SHP77 (cell line): ENCODE data around the gene DNAH9.

Experiments
- DNase-seq, 2 experiments: peaks; one replicate each; lab custom pipeline; 2025; lab: John Stamatoyannopoulos, UW

The DNAH9 gene, protein sequence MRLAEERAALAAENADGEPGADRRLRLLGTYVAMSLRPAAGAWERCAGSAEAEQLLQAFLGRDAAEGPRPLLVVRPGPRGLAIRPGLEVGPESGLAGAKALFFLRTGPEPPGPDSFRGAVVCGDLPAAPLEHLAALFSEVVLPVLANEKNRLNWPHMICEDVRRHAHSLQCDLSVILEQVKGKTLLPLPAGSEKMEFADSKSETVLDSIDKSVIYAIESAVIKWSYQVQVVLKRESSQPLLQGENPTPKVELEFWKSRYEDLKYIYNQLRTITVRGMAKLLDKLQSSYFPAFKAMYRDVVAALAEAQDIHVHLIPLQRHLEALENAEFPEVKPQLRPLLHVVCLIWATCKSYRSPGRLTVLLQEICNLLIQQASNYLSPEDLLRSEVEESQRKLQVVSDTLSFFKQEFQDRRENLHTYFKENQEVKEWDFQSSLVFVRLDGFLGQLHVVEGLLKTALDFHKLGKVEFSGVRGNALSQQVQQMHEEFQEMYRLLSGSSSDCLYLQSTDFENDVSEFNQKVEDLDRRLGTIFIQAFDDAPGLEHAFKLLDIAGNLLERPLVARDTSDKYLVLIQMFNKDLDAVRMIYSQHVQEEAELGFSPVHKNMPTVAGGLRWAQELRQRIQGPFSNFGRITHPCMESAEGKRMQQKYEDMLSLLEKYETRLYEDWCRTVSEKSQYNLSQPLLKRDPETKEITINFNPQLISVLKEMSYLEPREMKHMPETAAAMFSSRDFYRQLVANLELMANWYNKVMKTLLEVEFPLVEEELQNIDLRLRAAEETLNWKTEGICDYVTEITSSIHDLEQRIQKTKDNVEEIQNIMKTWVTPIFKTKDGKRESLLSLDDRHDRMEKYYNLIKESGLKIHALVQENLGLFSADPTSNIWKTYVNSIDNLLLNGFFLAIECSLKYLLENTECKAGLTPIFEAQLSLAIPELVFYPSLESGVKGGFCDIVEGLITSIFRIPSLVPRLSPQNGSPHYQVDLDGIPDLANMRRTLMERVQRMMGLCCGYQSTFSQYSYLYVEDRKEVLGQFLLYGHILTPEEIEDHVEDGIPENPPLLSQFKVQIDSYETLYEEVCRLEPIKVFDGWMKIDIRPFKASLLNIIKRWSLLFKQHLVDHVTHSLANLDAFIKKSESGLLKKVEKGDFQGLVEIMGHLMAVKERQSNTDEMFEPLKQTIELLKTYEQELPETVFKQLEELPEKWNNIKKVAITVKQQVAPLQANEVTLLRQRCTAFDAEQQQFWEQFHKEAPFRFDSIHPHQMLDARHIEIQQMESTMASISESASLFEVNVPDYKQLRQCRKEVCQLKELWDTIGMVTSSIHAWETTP (N-terminal part only)

DNA sequence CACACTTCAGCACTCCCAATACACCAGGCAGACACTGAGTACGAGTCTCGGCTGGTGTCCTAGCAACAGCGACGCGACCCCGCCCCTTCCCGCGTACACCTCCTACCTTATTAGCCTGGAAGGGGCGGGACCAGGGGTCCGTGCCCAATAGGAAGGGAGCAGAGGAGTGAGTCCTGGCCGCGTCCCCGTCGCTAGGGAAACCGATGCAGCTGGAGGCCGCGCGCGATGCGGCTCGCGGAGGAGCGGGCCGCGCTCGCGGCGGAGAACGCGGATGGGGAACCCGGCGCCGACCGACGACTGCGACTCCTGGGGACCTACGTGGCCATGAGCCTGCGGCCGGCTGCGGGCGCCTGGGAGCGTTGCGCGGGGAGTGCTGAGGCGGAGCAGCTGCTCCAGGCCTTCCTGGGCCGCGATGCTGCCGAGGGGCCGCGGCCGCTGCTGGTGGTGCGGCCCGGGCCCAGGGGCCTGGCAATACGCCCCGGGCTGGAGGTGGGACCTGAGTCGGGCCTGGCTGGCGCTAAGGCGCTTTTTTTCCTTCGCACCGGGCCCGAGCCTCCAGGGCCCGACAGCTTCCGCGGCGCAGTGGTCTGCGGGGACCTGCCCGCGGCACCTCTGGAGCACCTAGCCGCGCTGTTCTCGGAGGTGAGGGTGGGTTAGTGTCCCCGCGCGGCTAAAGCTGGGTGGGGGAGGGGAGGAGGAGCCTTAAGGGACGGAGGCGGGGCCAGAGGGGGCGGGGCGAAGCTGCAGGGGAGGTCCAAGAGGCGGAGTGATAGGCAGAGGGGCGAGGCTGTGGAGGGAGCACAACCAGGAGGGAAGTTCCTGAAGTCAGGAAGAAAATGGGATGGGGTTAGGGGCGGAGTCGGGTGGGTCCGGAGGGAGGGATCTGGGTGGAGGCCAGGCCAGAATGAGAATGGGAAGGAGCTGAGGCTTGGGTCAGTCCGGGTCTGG lies at the start of gene DNAH9:
Gene DNAH9 (plus strand): TSS at position 197 of the 948 bp plus-strand sequence. CDS start 29 bp downstream, at position 226.
- DNase-seq = peak; percentile 65 to 80

DNA sequence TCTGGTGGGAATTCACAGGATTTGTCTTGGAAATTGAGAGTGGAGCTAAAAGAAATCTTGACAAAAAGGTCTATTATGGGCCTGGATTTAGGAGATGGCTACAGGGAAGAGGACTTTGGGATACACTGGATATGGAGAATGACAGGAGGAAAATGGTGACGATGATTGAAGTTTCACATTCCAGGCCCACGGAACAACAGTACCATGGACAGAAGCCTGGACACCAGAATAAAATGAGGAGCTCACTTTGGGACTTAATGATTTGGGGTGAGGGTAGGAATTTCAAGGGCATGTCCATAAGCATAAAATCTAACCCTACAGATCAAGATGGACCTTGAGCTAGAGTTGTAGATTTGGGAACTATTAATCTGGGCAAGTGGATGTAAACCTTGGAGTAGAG lies 47.8 kb upstream of the DNAH9 start:
- no peak for DNase-seq

DNA sequence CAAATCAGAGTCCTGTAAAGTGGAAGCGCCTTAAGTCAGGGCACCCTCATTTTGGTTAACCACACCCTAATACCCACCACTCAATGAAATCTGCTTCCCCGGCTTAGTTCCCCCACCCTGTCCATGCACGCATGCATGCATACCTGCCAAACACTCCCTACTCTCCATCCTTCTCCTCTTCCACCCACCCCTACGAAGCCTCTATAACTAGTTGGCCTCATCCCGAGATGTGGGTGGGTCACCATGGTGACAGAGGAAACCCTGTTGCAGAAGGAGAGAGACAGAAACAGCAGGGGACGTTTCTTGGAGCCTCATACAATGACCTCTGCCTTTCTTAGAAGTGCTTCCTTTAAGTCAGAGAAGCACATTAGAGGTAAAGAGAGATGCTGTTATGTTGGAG lies 46.8 kb upstream of the DNAH9 start:
- DNase-seq = no peak

- no peak for DNase-seq
Observed at GRCh38 chr17:11553135-11553534, 45.1 kb upstream of the DNAH9 start.

DNA sequence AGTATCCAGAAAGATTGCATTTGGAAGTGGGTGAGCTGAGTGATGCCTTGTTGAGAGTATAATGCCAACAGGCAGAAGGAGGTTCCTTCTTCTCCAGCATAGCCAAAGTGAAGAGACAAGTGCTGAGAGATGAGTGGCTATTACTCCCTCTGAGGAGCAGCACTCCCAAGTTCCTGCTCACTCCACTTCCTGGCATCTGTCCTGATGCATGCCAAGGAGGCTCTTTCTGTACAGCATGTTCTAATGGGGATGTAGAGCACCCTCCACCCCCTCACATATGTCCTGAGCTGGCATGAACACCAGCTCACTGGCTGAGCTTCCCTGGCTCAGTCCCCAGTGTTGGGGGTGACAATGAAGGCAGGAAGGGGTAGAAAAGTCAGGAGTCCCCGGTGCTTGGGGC lies 44.2 kb upstream of the DNAH9 start:
- DNase-seq = no peak

DNA sequence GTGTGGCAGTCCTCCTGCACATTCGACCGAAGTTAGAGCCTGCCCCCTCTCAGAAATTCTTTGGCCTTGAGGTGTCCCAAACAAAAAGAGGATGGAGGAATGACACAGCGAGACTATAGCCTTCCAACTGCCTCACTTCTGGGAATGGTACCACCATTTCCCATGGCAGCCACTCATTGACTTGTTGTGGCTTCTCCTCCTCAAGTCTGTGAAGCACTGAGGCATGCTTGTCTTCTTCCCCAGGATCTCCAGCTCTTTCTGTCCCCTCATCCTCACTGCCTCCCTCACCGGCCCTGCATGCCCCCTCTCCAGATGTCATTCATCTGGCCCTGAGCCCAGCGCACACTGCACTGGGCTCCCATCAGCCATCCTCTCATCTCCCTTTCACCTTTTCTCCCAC lies 43.7 kb upstream of the DNAH9 start:
- no peak for DNase-seq

- DNase-seq = no peak
Observed at GRCh38 chr17:11555530-11555929, 42.7 kb upstream of the DNAH9 start.

DNA sequence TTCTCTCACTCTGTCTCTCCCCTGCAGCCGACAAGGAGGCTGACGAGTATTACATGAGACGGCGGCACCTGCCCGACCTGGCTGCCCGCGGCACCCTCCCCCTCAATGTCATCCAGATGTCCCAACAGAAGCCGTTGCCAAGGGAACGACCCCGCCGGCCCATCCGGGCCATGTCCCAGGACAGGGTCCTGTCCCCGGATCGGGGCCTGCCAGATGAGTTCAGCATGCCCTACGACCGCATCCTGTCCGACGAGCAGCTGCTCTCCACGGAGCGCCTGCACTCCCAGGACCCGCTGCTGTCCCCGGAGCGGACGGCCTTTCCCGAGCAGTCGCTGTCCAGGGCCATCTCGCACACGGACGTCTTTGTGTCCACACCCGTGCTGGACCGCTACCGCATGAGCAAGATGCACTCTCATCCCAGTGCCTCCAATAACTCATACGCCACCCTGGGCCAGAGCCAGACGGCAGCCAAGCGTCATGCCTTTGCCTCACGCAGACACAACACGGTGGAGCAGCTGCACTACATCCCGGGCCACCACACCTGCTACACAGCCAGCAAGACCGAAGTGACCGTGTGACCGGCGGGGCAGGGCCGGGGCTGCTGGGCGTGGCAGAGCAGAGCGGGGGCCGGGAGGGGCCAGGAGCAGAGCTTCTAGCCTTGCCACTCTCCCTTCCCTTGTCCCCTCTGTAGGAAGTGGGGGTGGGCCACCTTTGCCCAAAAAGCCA lies 40.4 kb upstream of the DNAH9 start:
- peak; percentile 53 for DNase-seq

GRCh38 chr17:11558681-11559234 lies 39.5 kb upstream of the DNAH9 start:
- no peak for DNase-seq

- DNase-seq = no peak
Observed at GRCh38 chr17:11559601-11560000, 38.7 kb upstream of the DNAH9 start.

DNA sequence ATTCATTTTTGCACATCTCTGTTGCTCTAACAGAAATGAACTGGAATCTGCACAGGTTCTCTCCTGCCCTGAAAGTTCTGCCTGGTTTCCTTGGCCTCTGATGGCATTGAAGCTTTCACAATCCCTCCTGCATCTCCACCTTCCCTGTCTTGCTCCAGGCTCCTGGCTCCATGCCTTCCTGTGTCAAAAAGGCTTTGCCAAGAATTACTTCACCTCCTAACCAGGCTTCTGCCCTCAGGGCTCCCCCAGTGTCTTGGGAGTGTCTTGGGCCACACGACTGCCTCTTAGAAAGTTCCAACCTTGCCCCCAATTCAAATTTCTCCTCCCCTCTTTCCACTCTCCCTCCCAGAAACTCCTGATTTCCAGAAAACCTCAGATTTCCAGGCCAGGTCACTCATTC lies 37.0 kb upstream of the DNAH9 start:
- DNase-seq = no peak

- no peak for DNase-seq
Observed at GRCh38 chr17:11561702-11562101, 36.6 kb upstream of the DNAH9 start.

- DNase-seq = no peak
Observed at GRCh38 chr17:11564589-11565380, 33.5 kb upstream of the DNAH9 start.

GRCh38 chr17:11565591-11565990 lies 32.7 kb upstream of the DNAH9 start:
- no peak for DNase-seq

- no peak for DNase-seq
Observed at GRCh38 chr17:11578998-11579397, 19.3 kb upstream of the DNAH9 start.

DNA sequence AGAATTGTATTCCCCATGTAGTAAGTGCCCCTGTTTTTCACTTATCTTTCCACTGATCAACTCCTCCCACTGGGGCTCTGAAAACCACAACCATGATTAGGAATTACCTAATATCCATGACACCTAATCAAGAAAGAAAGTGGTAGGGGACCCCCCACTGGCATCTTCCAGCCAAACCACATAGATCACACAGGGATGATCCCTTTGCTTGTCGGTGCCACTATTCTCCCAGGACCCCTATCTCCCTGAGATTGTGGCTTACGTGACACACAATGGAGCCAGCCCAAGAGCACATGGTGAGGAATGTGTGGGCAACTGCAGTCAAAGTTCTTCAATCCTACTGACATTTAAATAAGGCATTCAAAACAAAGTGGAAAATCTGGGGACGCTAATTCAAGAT lies 17.6 kb upstream of the DNAH9 start:
- no peak for DNase-seq

- no peak for DNase-seq
Observed at GRCh38 chr17:11582217-11582616, 16.1 kb upstream of the DNAH9 start.

DNA sequence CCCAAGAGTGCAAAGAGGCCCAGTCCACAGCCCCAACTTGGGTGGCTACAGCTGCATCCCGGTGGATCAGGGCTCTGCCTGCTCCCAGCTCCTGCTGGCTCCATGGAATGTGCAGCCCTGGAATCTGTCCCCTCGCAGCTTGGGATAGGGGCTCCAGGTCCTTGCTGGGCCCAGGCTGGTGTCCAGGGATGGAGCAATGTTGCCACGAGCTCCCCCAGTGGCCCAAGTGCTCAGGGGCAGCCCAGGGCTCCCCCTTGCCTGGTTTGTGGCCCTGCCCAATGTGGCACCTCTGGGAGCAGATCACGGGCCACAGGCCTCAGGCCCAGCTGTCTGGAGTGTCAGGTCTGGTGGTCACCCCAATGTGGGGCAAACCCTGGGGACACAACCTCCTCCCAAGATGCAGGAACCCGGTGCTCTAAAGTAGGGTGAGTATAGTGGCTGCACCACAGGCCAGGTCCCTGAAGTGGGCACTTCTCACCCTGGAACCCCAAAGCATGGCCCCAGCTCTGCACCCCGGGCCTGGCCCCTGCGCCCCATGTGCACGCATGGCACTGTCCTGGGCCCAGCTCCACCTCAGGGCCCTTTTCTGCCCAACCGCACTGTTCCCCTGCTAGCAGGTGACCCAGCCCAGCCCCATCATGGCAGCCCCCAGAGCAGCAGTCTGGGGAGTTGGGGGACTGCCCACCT lies 14.8 kb upstream of the DNAH9 start:
- no peak for DNase-seq

DNA sequence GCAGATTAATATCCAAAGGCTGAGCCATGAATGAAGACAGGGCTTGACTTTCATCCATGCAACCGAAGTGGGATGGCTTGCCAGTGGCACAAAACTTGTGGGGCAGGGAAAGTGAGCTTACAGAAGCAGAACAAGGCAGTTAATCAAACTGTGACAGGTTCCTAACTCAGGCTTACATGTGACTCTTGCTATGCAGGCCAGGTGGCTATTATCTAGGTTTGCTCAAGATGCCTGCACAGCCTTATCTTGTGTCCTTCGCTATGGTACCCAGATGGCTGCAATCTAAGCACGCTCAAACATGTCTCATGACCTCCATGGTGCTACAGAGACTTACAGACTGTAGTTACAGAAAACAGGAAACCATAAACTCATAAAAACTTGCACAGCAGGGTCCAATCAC lies 8.6 kb upstream of the DNAH9 start:
- DNase-seq = no peak
